GM19238 (cell line): ENCODE data around the gene ZP3.
"Not testable (repeated sequence)": the region's sequence is repeated elsewhere in the genome, so short reads cannot be mapped to it uniquely, and the experiment has no call there.

ENCODE experiments used
- DNase-seq: peaks from one replicate; pipeline ENCODE4 v3.0.0; 2011; ENCODE audit warnings: low spot score; ENCODE audit not compliant: insufficient read length

ZP3 gene

DNA sequence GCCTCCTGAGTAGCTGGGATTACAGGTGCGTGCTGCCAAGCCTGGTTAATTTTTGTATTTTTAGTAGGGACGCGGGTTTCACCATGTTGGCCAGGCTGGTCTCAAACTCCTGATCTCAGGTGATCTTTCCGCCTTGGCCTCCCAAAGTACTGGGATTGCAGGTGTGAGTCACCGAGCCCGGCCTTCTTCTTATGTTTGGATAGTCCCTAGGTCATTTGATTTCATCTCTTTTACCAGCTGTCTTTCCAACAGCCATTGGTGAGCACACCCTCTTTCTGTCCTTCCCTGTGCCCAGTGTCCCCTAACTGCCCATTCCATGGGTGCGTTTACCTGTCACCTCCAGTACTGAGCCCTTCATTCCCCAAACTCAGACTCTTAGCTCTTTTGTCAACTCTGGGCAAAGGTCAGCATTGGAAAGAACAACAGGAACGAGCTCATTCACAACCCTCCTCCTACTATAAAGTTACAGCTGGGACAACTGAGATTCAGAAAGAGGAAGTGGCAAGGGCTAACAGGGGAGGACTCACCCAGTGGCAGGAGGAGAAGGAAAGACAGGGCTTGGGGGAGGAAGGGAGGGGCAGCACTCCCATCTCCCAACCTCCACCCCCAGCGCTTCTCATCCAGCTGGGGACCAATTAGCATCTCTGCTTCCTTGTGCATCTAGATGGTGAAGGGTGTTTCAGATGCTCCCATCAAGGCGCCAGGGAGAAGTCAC, 20.8 kb upstream of the ZP3 start:
- DNase-seq, result no peak

- DNase-seq, result no peak
Observed at GRCh38 chr7:76405738-76406137, 19.0 kb upstream of the ZP3 start.

DNA sequence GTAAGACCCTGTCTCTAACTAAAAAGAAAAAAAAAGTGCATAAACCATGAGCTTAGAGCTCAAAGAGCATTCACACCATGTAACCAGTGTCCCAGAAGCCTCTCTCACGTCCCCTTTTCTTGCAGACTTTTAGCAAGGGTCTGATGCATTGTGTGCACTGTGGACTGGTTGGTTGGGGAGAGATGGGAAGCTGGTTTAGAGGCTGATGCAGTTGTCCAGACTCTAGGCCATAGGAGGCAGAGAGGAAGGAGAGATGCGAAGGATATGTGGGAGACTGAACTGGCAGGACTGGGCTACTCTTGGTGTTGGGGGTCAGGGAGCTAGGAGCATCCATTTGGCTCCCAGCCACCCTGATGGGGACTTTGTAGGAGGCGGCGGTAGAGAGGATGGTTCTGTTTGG, 17.0 kb upstream of the ZP3 start:
- no peak for DNase-seq

DNA sequence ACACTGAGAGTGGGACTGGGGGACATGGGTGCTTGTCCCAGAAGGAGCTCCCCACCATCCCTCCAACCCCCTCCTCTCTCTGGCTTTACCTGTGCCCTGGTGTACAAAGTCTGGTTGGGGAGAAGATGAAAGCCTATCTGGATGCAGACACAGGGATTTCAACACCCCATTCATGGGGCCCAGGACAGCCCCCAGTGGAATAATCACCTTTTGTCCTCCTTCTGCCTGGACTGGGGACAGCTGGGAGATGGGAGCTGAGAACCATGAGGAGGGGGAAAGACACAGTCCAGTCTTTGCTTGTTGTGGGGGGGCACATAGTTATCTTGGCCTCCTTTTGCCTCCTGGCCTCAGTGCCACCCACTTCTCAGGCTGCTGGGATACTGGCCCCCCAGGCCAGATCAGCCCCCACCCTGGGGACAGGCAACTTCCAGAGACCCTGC, 16.6 kb upstream of the ZP3 start:
- no peak for DNase-seq

DNA sequence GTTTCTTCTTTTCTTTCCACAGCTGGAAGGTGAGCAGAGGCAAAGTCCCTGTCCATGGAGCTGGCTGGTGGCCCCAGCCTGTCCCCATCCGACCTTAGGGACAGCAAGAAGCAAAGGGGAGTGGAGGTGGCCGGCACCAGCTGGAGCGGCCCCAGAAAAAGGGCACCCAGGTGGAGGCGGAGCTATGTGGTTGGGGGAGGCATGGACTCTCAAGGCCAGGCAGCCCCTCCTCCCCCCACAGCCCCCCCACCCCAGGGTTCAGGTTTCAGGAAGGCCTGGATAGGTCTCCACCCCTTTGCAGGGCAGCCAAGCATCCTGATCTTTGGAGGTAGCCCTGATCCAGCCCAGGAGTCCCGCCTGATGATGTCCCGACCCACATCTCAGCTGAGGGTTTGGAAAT, 15.2 kb upstream of the ZP3 start, which contains the start of gene SSC4D:
SSC4D (minus strand) TSS at position 161 of the 400 bp plus-strand sequence. CDS start 5,258 bp downstream, outside the sequence.
- DNase-seq, result no peak

DNA sequence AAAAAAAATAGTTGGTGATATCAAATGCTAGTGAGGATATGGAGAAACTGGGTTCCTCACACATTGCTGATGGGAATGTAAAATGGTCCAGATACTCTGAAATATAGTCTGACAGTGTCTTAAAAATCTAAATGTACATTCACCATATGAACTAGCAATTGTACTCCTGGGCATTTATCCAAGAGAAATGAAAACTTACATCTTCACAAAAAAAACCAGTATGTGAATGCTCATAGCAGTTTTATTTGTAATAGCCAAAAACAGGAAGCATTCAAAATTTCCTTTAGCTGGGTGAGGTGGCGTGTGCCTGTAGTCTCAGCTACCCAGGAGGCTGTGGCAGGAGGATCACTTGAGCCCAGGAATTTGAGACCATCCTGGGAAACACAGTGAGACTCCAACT, 13.1 kb upstream of the ZP3 start:
- DNase-seq, result no peak

DNA sequence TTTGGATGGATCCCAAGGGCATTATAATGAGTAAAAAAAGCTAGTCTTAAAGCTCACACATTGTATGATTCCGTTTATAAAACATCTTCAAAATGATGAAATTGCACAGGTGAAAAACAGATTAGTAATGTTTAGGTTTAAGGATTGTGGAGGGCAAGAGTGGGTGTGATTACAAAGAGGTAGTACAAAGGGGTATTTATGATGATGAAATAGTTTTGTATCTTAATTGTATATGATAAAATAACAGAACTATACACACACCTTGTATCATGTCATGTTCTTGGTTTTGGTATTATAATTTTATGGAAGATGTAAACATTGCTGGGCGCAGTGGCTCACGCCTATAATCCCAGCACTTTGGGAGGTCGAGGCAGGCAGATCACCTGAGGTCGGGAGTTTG, 12.5 kb upstream of the ZP3 start:
- no peak for DNase-seq

DNA sequence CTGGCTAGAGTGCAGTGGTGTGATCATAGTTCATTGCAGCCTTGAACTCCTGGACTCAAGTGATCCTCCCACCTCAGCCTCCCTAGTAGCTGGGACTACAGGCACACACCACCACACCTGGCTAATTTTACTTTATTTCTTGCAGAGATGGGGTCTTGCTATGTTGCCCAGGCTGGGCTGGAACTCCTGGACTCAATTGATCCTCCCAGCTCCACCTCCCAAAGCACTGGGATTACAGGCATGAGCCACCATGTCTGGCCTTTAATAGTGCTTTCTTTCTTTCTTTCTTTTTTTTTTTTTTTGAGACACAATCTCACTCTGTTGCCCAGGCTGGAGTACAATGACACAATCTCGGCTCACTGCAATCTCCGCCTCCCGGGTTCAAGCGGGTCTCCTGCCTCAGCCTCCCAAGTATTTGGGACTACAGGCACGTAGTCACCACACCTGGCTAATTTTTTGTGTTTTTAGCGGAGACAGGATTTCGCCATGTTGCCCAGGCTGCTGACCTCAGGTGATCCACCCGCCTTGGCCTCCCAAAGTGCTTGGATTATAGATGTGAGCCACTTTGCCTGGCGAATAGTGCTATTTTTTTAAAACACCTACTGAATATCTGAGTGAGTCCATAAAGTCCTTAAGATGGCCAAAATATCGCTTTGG, 7.0 kb upstream of the ZP3 start:
- not testable (repeated sequence) for DNase-seq

DNA sequence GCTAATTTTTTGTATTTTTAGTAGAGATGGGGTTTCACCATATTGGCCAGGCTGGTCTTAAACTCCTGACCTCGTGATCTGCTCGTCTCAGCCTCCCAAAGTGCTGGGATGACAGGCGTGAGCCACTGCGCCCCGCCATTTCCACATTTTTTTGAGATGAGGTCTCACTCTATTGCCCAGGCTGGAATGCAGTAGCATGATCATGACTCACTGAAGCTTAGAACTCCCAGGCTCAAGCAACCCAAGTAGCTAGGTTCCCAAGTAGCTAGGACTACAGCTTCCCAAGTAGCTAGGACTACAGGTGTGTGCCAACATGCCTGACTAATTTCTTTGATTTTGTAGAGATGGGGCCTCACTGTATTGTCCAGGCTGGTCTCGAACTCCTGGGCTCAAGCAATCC, 3.7 kb upstream of the ZP3 start:
- DNase-seq, result not testable (repeated sequence)

- no peak for DNase-seq
Observed at GRCh38 chr7:76423666-76424412, 911 bp upstream of the ZP3 start.

- no peak for DNase-seq
Observed at GRCh38 chr7:76425156-76425555, 406 bp downstream of the ZP3 start.

GRCh38 chr7:76425558-76425957, 808 bp downstream of the ZP3 start:
- not testable (repeated sequence) for DNase-seq

- DNase-seq, result no peak
Observed at GRCh38 chr7:76426246-76426645, 1.5 kb downstream of the ZP3 start.

DNA sequence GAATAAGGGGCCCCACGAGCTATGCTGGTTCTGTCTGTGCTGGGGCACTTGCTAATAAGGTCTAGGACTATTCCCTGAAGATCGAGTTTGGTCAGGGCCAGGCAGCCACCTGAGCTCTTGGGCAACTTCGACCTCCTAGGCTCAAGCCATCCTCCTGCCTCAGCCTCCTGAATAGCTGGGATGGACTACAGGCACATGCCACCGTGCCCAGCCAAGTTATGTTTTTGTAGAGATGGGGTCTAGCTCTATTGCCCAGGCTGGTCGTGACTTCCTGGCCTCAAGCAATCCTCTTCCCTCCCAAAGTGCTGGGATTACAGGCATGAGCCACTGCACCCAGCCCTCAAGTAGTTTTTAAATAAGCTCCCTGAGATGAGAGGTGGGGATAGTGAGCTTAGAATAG, 2.9 kb downstream of the ZP3 start:
- DNase-seq, result no peak

GRCh38 chr7:76428149-76428823, 3.5 kb downstream of the ZP3 start:
- DNase-seq, result no peak

DNA sequence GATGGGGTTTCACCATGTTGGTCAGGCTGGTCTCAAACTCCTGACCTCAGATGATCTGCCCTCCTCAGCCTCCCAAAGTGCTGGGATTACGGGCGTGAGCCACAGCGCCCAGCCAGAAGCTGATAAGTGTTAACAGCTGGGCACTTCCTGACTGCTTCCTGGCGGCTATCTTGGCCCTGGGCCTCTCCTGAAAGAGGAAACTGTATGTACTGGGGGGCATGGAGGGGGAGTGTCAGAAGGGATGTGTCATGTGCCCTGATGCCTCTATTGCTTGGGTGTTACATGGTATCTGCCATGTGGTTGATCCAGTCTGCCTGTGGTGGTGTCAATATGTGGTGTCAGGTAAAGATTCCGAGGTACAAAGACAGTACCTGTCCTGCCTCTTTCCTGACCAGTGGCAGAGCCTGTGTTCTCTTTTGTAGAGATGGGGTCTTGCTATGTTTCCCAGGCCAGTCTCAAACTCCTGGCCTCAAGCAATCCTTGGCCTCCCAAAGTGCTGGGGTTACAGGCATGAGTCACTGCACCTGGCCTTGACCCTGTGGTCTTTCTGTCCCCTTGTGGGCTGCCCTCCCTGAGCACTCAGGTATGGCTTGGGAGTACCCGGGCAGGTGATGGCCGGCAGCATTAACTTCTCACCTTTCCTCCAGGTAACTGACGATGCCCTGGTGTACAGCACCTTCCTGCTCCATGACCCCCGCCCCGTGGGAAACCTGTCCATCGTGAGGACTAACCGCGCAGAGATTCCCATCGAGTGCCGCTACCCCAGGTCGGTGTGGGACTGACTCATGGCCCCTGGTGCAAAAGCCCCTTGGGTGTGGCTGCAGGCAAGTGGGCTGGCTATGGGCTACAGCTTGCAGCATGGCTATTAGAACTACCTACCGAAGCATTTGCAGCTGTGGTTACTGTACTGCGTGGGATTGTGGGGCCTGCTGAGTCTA, 4.4 kb downstream of the ZP3 start:
- DNase-seq, result no peak

GRCh38 chr7:76430211-76430610, 5.5 kb downstream of the ZP3 start:
- no peak for DNase-seq

DNA sequence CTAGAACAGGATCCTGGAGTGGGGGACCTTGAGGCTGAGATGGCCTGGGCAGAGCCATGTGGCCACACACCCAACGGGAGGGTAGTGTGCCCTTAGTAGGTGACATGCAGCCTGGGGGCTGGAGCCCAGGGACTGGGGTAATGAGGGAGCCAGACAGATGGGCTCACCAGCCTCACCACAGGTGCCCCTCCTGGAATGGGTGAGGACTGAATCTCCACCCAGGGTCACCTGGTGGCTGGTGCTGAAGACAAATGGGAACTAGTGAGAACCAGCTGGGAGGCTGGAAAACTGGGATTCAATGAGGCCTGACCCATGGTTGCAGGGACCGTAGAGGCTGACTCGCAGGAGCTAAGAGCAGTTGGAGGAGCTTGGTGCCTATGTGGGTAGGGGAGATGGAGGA, 6.1 kb downstream of the ZP3 start:
- no peak for DNase-seq

DNA sequence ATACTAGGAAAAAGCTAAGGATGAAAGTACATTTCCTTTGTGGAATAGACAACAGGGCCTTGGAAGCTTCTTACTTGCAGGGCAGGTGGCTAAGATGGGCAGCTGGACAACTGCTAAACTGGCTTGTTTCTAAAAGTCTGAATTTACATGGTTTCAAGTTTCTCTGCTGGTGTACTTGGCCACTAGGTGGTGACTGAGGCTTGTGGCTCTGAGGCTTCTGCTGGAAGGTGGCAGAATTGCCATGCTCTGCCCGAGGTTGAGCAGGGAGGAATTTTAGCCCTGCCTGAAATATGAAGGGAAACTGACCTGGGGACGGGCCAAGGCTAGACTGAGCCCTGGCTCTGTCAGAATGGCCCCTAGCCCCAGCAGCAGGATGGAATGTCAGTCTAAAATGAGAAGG, 13.1 kb downstream of the ZP3 start:
- not testable (repeated sequence) for DNase-seq

- not testable (repeated sequence) for DNase-seq
Observed at GRCh38 chr7:76439120-76439888, 14.6 kb downstream of the ZP3 start.
